ENCODE measurements around the gene MRC2.

DNA sequence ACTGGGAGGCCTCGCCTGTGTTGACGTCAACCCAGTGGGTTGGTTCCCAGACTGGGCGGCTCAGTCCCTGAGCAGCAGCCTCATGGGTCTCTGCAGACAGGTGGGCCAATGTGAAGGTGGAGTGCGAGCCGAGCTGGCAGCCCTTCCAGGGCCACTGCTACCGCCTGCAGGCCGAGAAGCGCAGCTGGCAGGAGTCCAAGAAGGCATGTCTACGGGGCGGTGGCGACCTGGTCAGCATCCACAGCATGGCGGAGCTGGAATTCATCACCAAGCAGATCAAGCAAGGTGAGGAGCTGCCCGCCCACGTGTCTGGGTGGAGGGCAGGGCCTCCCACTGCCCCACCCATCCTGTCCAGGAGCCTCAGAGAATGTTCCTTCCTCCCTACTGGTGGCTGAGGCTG is 44.1 kb downstream of the MRC2 start:
- TF ChIP-seq TCF12 (IDR thresholded peaks at IDR 0.05) (no peak), MXI1 (IDR thresholded peaks at IDR 0.05; ENCODE audit: low read depth, low read length) (no peak), EP300 (IDR thresholded peaks at IDR 0.05; ENCODE audit: borderline replicate concordance in 1 of 2, low read depth in 1 of 2, low read length in 1 of 2) (no peak), TAF1 (IDR thresholded peaks at IDR 0.05; ENCODE audit: borderline replicate concordance, low read depth, low read length) (no peak), RFX5 (IDR thresholded peaks at IDR 0.05; ENCODE audit: low read length) (no peak; the same call in 1 of the 2 replicates), YY1 (IDR thresholded peaks at IDR 0.05; ENCODE audit: low read depth) (no peak), CHD2 (IDR thresholded peaks at IDR 0.05; ENCODE audit: low read length, partially characterized antibody) (no peak)
- TF ChIP-seq, protein P1, sequence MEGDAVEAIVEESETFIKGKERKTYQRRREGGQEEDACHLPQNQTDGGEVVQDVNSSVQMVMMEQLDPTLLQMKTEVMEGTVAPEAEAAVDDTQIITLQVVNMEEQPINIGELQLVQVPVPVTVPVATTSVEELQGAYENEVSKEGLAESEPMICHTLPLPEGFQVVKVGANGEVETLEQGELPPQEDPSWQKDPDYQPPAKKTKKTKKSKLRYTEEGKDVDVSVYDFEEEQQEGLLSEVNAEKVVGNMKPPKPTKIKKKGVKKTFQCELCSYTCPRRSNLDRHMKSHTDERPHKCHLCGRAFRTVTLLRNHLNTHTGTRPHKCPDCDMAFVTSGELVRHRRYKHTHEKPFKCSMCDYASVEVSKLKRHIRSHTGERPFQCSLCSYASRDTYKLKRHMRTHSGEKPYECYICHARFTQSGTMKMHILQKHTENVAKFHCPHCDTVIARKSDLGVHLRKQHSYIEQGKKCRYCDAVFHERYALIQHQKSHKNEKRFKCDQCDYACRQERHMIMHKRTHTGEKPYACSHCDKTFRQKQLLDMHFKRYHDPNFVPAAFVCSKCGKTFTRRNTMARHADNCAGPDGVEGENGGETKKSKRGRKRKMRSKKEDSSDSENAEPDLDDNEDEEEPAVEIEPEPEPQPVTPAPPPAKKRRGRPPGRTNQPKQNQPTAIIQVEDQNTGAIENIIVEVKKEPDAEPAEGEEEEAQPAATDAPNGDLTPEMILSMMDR (IDR thresholded peaks at IDR 0.05): no peak
- TF ChIP-seq, protein P2, sequence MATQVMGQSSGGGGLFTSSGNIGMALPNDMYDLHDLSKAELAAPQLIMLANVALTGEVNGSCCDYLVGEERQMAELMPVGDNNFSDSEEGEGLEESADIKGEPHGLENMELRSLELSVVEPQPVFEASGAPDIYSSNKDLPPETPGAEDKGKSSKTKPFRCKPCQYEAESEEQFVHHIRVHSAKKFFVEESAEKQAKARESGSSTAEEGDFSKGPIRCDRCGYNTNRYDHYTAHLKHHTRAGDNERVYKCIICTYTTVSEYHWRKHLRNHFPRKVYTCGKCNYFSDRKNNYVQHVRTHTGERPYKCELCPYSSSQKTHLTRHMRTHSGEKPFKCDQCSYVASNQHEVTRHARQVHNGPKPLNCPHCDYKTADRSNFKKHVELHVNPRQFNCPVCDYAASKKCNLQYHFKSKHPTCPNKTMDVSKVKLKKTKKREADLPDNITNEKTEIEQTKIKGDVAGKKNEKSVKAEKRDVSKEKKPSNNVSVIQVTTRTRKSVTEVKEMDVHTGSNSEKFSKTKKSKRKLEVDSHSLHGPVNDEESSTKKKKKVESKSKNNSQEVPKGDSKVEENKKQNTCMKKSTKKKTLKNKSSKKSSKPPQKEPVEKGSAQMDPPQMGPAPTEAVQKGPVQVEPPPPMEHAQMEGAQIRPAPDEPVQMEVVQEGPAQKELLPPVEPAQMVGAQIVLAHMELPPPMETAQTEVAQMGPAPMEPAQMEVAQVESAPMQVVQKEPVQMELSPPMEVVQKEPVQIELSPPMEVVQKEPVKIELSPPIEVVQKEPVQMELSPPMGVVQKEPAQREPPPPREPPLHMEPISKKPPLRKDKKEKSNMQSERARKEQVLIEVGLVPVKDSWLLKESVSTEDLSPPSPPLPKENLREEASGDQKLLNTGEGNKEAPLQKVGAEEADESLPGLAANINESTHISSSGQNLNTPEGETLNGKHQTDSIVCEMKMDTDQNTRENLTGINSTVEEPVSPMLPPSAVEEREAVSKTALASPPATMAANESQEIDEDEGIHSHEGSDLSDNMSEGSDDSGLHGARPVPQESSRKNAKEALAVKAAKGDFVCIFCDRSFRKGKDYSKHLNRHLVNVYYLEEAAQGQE (IDR thresholded peaks at IDR 0.05; ENCODE audit: low read depth, low read length): no peak

All from SK-N-SH (cell line).